Panc1 (cell line): ENCODE data around the gene EIF1. TPM values are rescaled to one million over a fixed set of nuclear protein-coding genes. Genes with fewer than 3 reads are reported as not detected.

Experiments
- ATAC-seq: fragments of 200-7000 bp; cut with Tn5 transposase; 2 replicates; pipeline ENCODE4 v1.9.1; 2020; ENCODE audit warnings: mild to moderate bottlenecking, moderate library complexity
- BruUV-seq: library from RNA; stranded (reverse); fragments of 400-500 nt; replicated peaks from 2 replicates; lab custom pipeline; 2021; lab: Mats Ljungman, UMichigan
- CTCF ChIA-PET: fragments of 300-600 bp; sonication (Branson Sonifier 250); formaldehyde crosslinking; loops from one replicate; lab custom pipeline; 2022; ENCODE audit warnings: antibody characterized with exemption; lab: Charles Lee
- POLR2A ChIA-PET: fragments of 300-600 bp; sonication (Branson Sonifier 250); formaldehyde crosslinking; loops from one replicate; lab custom pipeline; 2022; ENCODE audit warnings: antibody characterized with exemption; lab: Charles Lee
- DNase-seq: peaks from one replicate; pipeline ENCODE4 v3.0.0-alpha.2; 2010; ENCODE audit warnings: low read depth, low spot score
- H3K27ac ChIP-seq: 2 replicates; pipeline ENCODE4 v1.5.1; 2011; ENCODE audit warnings: mild to moderate bottlenecking, low read length, inconsistent platforms
- H3K27me3 ChIP-seq: fragments of 200-500 bp; sonication (Bioruptor generic); 2 replicates; pipeline ENCODE4 v1.6.0; 2014; ENCODE audit warnings: low read length, inconsistent platforms; ENCODE audit not compliant: control insufficient read depth, insufficient read depth
- H3K36me3 ChIP-seq: fragments of 200-500 bp; sonication (Bioruptor generic); 2 replicates; pipeline ENCODE4 v1.5.1; 2014; ENCODE audit warnings: inconsistent platforms, mild to moderate bottlenecking, low read length, moderate library complexity; ENCODE audit not compliant: control insufficient read depth, insufficient read depth
- H3K4me1 ChIP-seq: 2 replicates; pipeline ENCODE4 v1.5.1; 2011; ENCODE audit warnings: inconsistent platforms, mild to moderate bottlenecking, low read length, moderate library complexity; ENCODE audit not compliant: control insufficient read depth, insufficient read depth
- H3K4me3 ChIP-seq, 2 experiments: 2 replicates each; pipeline ENCODE4 v1.5.1; 2011 to 2012; ENCODE audit warnings: low read depth in 2 of 2, low read length in 2 of 2, mild to moderate bottlenecking in 2 of 2, inconsistent platforms in 1 of 2, moderate library complexity in 1 of 2
- H3K9me3 ChIP-seq: fragments of 200-500 bp; sonication (Bioruptor generic); 2 replicates; pipeline ENCODE4 v1.5.1; 2014; ENCODE audit warnings: low read depth, mild to moderate bottlenecking, inconsistent platforms, low read length, moderate library complexity; ENCODE audit not compliant: control insufficient read depth, insufficient read depth
- POLR2AphosphoS5 ChIP-seq: IDR thresholded peaks from 2 replicates; pipeline ENCODE4 v1.6.1; 2012; ENCODE audit warnings: mild to moderate bottlenecking, low read depth, low read length, moderate library complexity
- SIN3A ChIP-seq: IDR thresholded peaks from 2 replicates; pipeline ENCODE4 v1.6.1; 2012; ENCODE audit warnings: low read depth, mild to moderate bottlenecking, low read length, moderate library complexity, borderline replicate concordance; ENCODE audit not compliant: insufficient read depth
- TCF7L2 ChIP-seq: IDR thresholded peaks from 2 replicates; pipeline ENCODE4 v1.6.1; 2011; ENCODE audit warnings: mild to moderate bottlenecking, low read depth, low read length, inconsistent platforms
- in situ Hi-C: cut with HindIII; loops from 2 replicates; pipeline ENCODE4 v1.10.0; 2016; ENCODE audit warnings: low sequenced_read_pairs, low pct_unique_long_range_greater_than_20kb
- intact Hi-C: fragments of 100-400 bp; cut with micrococcal nuclease; formaldehyde crosslinking; loops from one replicate; pipeline ENCODE4 v1.10.0; 2022; ENCODE audit not compliant: unreplicated experiment
- total RNA-seq: library from RNA; stranded (reverse); gene quantifications from one replicate; pipeline ENCODE4 v1.2.1, GENCODE V29; 2021; ENCODE audit not compliant: unreplicated experiment
- TF ChIP-seq, protein P1 (sequence below), 2 experiments: IDR thresholded peaks; 2 replicates each; pipeline ENCODE4 v1.6.1; 2011 to 2012; ENCODE audit warnings: low read depth in 2 of 2, control low read depth in 1 of 2, low read length in 1 of 2, mild to moderate bottlenecking in 1 of 2, moderate library complexity in 1 of 2; ENCODE audit not compliant: insufficient read depth in 1 of 2
- TF ChIP-seq, protein P2 (sequence below): fragments of 450-650 bp; IDR thresholded peaks from 2 replicates; pipeline ENCODE4 v1.5.1; 2017; ENCODE audit warnings: mild to moderate bottlenecking

The EIF1 gene
- total RNA-seq, 1 experiment from 2014 or later = 747 TPM

DNA sequence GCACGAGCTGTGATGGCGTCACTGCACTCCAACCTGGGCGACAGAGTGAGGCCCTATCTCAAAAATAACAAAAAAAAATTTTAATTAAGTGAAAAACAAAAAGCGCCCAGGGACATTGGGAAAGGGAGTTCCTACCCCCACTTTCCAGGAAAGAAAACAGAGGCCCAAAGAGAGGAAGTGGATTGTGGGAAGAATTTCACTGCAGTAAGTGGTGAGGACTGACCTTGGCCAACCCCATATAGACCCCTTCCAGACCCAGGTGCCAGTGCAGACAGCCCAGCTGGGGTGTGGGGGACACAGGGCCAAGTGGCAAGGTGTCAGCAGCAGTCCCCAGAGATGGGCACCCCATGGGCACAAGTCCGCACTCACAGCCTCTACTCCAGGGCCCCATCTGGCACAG is 35.3 kb upstream of the EIF1 start:
- intact Hi-C loops (no loop called here), in situ Hi-C loops (no loop called here)
- H3K9me3 ChIP-seq = no peaks in the 10 kb centered on the region
- DNase-seq = no peak
- H3K4me1 ChIP-seq = peaks cover 17% of the 10 kb centered on the region
- no TSS peak for BruUV-seq
- CTCF ChIA-PET = interaction anchor here (1.5 to 2.7 kb wide), 3 partner anchors 10 to 104 kb away, joined by 8 to 20 read pairs (median 10); no protein-coding TSS in a partner anchor
- H3K27me3 ChIP-seq = no peaks in the 10 kb centered on the region
- POLR2A ChIA-PET = no interaction called here
- no peak for ATAC-seq
- H3K36me3 ChIP-seq = no peaks in the 10 kb centered on the region
- no peak overlapping the region for H3K4me3 ChIP-seq
- no peak for TF ChIP-seq SIN3A
- TF ChIP-seq, protein P1, sequence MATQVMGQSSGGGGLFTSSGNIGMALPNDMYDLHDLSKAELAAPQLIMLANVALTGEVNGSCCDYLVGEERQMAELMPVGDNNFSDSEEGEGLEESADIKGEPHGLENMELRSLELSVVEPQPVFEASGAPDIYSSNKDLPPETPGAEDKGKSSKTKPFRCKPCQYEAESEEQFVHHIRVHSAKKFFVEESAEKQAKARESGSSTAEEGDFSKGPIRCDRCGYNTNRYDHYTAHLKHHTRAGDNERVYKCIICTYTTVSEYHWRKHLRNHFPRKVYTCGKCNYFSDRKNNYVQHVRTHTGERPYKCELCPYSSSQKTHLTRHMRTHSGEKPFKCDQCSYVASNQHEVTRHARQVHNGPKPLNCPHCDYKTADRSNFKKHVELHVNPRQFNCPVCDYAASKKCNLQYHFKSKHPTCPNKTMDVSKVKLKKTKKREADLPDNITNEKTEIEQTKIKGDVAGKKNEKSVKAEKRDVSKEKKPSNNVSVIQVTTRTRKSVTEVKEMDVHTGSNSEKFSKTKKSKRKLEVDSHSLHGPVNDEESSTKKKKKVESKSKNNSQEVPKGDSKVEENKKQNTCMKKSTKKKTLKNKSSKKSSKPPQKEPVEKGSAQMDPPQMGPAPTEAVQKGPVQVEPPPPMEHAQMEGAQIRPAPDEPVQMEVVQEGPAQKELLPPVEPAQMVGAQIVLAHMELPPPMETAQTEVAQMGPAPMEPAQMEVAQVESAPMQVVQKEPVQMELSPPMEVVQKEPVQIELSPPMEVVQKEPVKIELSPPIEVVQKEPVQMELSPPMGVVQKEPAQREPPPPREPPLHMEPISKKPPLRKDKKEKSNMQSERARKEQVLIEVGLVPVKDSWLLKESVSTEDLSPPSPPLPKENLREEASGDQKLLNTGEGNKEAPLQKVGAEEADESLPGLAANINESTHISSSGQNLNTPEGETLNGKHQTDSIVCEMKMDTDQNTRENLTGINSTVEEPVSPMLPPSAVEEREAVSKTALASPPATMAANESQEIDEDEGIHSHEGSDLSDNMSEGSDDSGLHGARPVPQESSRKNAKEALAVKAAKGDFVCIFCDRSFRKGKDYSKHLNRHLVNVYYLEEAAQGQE (IDR thresholded peaks at IDR 0.05; ENCODE audit: insufficient read depth in 1 of 2, low read depth in 2 of 2, low read length in 1 of 2) = no peak
- TF ChIP-seq, protein P2, sequence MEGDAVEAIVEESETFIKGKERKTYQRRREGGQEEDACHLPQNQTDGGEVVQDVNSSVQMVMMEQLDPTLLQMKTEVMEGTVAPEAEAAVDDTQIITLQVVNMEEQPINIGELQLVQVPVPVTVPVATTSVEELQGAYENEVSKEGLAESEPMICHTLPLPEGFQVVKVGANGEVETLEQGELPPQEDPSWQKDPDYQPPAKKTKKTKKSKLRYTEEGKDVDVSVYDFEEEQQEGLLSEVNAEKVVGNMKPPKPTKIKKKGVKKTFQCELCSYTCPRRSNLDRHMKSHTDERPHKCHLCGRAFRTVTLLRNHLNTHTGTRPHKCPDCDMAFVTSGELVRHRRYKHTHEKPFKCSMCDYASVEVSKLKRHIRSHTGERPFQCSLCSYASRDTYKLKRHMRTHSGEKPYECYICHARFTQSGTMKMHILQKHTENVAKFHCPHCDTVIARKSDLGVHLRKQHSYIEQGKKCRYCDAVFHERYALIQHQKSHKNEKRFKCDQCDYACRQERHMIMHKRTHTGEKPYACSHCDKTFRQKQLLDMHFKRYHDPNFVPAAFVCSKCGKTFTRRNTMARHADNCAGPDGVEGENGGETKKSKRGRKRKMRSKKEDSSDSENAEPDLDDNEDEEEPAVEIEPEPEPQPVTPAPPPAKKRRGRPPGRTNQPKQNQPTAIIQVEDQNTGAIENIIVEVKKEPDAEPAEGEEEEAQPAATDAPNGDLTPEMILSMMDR = no peak
- TF ChIP-seq POLR2AphosphoS5 = no peak
- no peak for TF ChIP-seq TCF7L2
- H3K27ac ChIP-seq = no peak overlapping the region

DNA sequence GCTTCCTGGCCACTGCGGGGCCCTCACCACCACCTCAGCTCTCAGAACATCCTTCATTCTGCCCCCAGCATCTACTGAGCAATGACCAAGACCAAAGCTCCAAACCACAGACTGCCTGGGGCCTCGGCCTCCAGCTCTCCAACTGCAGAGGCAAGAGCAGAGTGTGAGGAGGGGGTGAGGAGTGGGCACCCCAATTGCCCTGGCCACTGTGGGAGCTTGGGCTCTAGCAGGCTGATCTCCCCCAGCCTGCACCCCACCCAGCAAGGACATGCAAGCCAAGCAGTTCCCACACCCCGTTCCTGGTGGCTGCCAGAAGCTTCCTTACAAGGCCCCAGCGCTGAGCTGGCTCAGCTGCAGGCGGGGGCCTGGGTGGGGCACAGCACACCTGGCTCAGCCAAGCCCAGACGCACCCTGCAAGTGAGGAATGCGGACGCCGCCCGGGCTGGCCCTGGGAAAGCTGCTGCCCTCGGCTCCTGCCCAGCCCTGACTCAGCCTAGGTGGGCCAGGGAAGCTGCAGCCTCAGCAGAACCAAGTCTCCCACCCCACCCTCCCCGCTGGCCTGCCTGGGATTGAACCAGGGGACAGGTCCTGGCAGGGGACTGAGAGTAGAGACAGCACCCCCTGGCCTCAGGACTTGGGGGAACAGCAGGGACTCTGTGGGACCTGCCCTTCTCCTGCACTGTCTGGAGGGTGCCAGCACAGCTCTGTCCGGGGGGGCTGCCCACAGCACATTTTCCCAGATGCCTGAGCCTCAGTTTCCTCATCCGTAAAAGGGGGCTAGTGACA is 34.6 kb upstream of the EIF1 start:
- ATAC-seq (peak; percentile 31), DNase-seq (no peak)
- no TSS peak for BruUV-seq
- TF ChIP-seq SIN3A (no peak), TCF7L2 (no peak), POLR2AphosphoS5 (no peak)
- TF ChIP-seq, protein P2 = no peak
- TF ChIP-seq, protein P1 (IDR thresholded peaks at IDR 0.05; ENCODE audit: insufficient read depth in 1 of 2, low read depth in 2 of 2, low read length in 1 of 2) = no peak
- Histone ChIP-seq H3K27ac (no peak overlapping the region), H3K9me3 (no peaks in the 10 kb centered on the region), H3K27me3 (no peaks in the 10 kb centered on the region), H3K4me1 (peaks cover 13% of the 10 kb centered on the region; the same call in 1 of the 2 replicates), H3K4me3 (no peak overlapping the region), H3K36me3 (no peaks in the 10 kb centered on the region)
- CTCF ChIA-PET = interaction anchor here (1.5 to 2.7 kb wide), 3 partner anchors 9 to 105 kb away, joined by 8 to 20 read pairs (median 10); no protein-coding TSS in a partner anchor
- in situ Hi-C loops = no loop called here
- POLR2A ChIA-PET = interaction anchor here (0.7 kb wide), 2 partner anchors 18 to 201 kb away, joined by 3 to 6 read pairs; no protein-coding TSS in a partner anchor
- intact Hi-C loops = no loop called here
